Activated T-cell treated with anti-CD3 and anti-CD28 coated beads, Interleukin-2, amount 50 U/mL, for 1 hour (primary cell): Measurements from ENCODE around the gene GPAM.
"Not testable (repeated sequence)": the region's sequence is repeated elsewhere in the genome, so short reads cannot be mapped to it uniquely, and the experiment has no call there.

Source experiments
- DNase-seq: peaks from one replicate; pipeline ENCODE4 v3.0.0-alpha.2; 2020

GPAM gene

DNA sequence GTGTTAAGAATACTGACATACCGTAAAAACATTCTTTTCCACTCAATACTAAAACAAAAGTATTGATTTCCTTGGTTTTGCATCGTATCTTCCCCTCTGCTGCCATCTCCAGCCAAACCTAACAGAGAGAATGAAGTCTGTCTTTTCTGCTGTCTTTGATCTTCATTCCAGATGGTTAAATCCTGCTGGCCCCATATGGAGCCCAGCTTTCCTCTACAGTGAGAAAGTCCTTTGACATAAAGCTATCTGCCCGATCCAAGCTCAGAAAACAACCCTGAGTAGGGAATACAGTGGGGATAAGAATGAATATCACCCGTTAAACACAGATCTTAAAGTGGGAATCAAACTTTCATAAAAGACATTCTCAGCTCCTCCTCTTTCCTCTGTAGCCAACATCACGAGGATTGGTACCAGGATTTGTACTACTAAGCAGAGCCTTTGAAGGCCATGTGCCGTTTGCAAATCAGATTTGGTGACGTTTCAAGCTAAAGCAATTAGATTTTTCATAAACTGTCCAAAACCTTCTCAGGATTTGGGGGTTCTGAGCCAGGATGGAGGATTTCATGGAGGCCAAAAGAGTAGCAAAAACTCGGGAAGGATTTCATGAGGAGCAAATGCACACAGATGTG, 30.8 kb upstream of the GPAM start:
- no peak for DNase-seq

- no peak for DNase-seq
These were observed 30.3 kb upstream of the GPAM start for GRCh38 chr10:112213836-112214235.

DNA sequence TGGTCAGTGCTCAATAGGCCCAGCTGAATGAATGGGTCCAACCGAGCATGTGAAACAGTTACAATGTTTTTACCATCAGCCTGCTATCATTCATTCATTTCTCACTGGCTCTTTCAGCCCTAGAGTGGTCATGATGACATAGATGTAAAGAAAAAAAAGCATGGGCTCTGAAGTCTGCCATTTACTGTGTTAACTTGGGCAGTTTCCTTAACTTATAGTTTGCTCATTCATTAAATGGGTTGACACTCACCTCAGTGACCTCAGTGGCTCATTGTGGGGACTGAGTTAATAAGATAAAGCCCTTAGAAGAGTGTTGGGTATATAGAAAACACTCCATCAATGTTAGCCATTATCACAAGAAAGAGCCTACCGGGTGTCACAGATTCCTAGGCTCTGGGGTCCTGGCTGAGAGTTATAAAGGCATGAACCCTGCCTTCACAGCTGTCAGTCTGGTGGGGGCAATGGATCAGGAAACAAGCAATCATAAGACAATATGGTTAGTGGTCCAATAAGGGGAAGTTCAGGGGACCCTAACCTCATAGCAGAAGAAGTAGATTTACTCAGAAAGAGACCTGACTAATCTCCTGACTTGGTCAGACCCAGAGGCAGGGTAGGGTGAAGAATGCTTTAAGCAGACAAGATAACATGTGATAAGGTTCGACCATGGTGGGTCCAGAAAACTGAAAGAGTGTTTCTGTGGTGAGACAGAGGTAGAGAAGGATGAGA, 29.7 kb upstream of the GPAM start:
- no peak for DNase-seq

DNA sequence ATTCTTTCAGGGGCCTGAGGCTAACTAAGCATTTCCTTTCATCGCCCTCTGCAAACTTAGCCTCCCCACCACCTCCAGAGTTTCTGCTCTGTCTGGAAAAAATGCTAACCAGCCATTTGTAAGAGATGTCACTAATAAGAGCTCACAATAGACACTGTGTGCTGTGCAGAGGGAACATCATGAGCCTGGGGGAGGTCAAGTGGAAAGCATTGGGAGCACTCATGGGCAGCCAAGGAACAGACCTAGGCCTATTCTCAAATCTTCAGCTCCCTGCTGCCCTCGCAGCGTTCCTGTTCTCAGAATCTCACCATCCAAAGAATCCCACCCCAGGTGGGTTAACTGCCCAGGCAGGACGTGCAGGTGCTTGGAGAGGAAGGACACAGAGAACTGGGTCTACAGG, 27.1 kb upstream of the GPAM start:
- DNase-seq, result no peak

GRCh38 chr10:112209684-112210131, 26.1 kb upstream of the GPAM start:
- no peak for DNase-seq

GRCh38 chr10:112208997-112209396, 25.4 kb upstream of the GPAM start:
- DNase-seq, result no peak

DNA sequence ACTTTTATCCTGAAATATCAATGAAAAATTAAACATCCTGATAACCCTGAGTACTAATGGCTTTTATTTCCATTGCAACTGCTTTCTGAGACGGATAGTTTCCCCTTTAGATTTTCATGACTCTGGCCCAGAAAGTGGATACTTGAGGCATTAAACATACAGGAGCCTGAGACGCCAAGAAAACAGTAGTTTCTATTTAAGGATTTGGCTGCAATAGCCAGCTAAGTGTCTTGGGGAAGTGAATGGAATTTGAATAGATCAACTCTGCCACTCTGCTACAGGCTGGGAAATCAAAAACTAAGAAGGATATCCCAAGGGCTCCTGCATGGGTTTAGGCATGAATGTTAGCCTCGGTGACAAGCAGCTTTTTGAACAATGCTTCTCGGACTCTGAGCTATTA, 24.7 kb upstream of the GPAM start:
- no peak for DNase-seq

- no peak for DNase-seq
These were observed 19.9 kb upstream of the GPAM start for GRCh38 chr10:112203328-112204076.

DNA sequence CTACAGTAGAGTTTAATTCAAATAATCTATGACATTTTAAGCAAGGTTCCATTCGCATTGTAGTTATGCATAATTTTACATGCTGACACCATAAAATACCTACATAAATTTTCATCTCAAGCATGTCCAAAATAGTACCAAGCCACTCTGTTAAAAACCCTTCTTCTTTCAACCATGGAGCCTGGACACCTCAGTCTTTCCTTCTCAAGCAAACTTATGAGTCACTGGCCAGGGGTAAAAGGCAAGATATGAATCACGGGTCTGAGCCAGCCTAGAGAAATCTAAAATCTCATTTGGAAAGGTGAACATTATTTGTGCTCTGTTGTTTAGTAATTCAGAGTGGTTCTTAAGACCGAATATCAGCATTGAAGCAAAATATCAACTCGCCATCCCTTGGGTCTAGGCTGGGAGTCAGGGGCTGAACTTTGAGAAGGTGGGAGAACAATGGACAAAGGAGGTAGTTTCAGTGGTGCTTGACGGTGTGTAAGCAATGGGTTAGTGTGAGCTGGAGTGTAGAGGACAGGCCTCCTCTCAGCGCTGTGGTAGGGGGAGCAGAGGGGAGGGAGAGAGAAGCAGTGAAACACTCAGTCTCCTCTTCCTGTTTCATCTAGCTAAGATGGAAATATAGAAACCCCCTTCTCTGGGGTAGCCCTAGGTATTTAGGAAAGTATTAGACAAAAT, 19.1 kb upstream of the GPAM start:
- DNase-seq, result no peak

DNA sequence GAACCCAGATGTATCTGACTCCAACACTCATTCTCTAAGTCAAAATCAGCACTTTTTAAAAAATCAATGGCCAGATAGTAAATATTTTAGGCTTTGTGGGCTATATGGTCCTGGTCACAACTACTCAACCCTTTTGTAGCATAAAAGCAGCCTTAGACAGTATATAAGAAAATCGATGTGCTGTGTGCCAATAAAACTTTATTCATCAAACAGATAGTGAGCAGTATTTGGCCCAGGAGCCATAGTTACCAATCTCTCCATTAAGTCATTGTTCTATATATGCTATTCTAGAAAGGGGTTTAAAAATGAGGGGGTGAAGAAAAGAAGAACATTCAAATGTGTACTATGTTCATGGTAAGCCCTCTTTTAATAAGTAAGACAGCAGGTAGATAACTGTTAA, 18.5 kb upstream of the GPAM start:
- no peak for DNase-seq

- DNase-seq, result no peak
These were observed 17.8 kb upstream of the GPAM start for GRCh38 chr10:112201334-112201733.

- DNase-seq, result not testable (repeated sequence)
These were observed 16.7 kb upstream of the GPAM start for GRCh38 chr10:112200259-112200658.

DNA sequence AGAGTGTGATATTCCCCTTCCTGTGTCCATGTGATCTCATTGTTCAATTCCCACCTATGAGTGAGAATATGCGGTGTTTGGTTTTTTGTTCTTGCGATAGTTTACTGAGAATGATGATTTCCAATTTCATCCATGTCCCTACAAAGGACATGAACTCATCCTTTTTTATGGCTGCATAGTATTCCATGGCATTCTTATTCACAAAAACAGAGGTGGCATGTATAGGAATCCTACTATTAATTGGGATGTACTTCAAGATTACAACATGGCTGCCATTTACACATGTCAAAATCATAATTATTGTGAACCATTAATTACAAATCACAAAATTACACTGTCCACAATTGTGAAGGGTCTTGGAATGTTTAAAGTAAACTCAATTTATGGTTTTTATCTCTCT, 14.1 kb upstream of the GPAM start:
- DNase-seq, result not testable (repeated sequence)

DNA sequence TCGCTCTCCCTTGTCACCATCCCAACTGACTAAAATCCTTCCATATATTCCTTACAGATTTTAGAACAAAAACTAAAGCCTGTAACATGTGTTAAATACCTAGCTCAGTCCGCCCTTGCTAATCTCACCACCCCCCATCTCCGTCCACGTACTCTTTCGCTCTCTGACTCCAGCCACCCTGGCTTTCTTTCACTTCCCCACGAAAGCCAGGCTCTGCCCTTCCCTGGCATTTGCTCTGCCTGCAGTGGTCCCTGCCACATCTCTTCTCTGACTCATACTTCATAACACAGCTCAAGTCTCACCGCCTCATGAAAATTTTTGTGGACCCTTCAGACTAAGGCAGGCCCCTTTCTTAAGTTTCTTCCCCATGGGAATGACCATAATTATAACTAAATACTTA, 11.7 kb upstream of the GPAM start:
- DNase-seq, result no peak

GRCh38 chr10:112191791-112192190, 8.2 kb upstream of the GPAM start:
- no peak for DNase-seq

GRCh38 chr10:112191041-112191590, 7.6 kb upstream of the GPAM start:
- DNase-seq, result no peak

- no peak for DNase-seq
These were observed 5.9 kb upstream of the GPAM start for GRCh38 chr10:112189465-112189864.

- no peak for DNase-seq
These were observed 4.0 kb upstream of the GPAM start for GRCh38 chr10:112187527-112187926.

- no peak for DNase-seq
These were observed 2.4 kb upstream of the GPAM start for GRCh38 chr10:112185959-112186358.

DNA sequence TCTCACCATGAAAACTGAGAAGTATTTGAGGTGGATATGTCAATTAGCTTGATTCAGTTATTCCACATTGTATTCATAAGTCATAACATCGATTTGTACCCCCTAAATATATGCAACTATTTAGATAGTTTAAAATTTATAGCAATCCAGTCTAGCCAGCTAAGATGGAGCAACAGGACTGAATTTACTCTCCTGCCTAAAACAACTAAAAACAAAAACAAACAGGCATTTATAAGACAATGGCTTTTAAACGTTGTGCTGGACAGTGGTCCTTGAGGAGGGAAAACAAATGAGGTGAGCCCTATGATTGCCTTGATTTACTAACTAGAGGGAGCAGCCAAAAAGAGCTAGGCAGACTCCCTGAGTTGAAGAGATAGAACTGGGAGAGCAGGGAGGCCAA, 814 bp upstream of the GPAM start:
- DNase-seq, result no peak

DNA sequence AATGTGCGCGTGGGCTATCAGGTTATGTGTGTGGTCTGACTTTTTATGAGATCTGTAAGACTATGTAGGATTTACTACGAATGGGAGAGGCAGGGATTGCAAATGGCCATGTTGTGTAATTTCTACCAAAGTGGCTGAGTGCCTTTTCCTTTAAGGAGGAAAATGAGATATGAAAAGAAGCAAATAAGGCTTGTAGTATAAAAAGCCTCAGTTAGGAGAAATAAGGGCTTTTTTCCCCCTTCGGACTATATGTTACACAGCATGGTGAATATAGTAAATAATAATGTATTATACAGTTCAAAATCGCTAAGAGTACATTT, 447 bp upstream of the GPAM start:
- no peak for DNase-seq

GRCh38 chr10:112182784-112183328, 709 bp downstream of the GPAM start:
- no peak for DNase-seq

DNA sequence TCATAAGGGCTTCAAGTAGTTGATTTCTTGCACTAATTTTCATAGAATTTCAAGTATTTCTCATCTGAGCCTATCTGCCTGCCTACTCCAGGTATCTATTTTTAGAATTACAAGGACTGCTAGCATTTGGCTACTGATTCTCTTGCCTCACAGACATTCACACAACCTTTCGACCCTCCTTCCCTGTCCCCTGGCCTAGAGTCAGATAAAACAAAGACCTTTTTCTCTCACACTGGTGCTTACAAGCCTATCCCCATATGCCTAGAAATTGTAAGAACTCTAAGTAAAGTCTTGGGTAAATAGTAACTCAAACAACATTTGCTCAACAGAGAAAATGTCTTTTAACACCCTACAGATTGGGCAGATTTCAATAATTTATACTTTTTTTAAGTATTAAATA, 6.3 kb downstream of the GPAM start:
- DNase-seq, result no peak
